Keratinocyte (primary cell): ENCODE data around the gene LSAMP. TPM values are rescaled to one million over a fixed set of nuclear protein-coding genes. Genes with fewer than 3 reads are reported as not detected.

ENCODE experiments used
- DNase-seq: peaks from one replicate; pipeline ENCODE4 v3.0.0-alpha.2; 2011; ENCODE audit warnings: low read depth, missing footprints, low spot score
- FAIRE-seq: peaks from 2 replicates; lab custom pipeline; 2011; peaks lifted over from hg19 to GRCh38; lab: Jason Lieb, UNC
- H2AFZ ChIP-seq: 2 replicates; pipeline ENCODE4 v1.6.0; 2012; ENCODE audit warnings: low read length, control low read depth, inconsistent platforms; ENCODE audit not compliant: control insufficient read depth
- H3K27ac ChIP-seq: 2 replicates; pipeline ENCODE4 v1.5.1; 2011; ENCODE audit warnings: low read length; ENCODE audit not compliant: control insufficient read depth, insufficient read depth
- H3K27me3 ChIP-seq: 3 replicates; pipeline ENCODE4 v1.6.0; 2011; ENCODE audit warnings: low read length; ENCODE audit not compliant: control insufficient read depth, insufficient read depth; ENCODE audit errors: extremely low read depth
- H3K36me3 ChIP-seq, 2 experiments: 2 replicates in 1 of 2; 3 replicates in 1 of 2; pipeline ENCODE4 v1.5.1; 2011; ENCODE audit warnings: low read length in 2 of 2, mild to moderate bottlenecking in 1 of 2; ENCODE audit not compliant: control insufficient read depth in 2 of 2, insufficient read depth in 2 of 2; ENCODE audit errors: extremely low read depth in 1 of 2
- H3K4me1 ChIP-seq: 3 replicates; pipeline ENCODE4 v1.5.1; 2011; ENCODE audit warnings: low read length; ENCODE audit not compliant: control insufficient read depth, insufficient read depth; ENCODE audit errors: extremely low read depth
- H3K4me2 ChIP-seq: 3 replicates; pipeline ENCODE4 v1.6.0; 2011; ENCODE audit warnings: low read depth, low read length; ENCODE audit not compliant: control insufficient read depth, insufficient read depth; ENCODE audit errors: extremely low read depth
- H3K4me3 ChIP-seq, 3 experiments: fragments of 200-600 bp in 1 of 3; sonication (generic) in 1 of 3; 2 replicates in 2 of 3; 3 replicates in 1 of 3; pipeline ENCODE4 v1.5.1; 2011 to 2016; ENCODE audit warnings: low read length in 3 of 3, mild to moderate bottlenecking in 3 of 3, control low read depth in 2 of 3, inconsistent platforms in 1 of 3, low read depth in 1 of 3, mixed read lengths in 1 of 3, mixed run types in 1 of 3, moderate library complexity in 1 of 3; ENCODE audit not compliant: control insufficient read depth in 2 of 3, insufficient read depth in 2 of 3; ENCODE audit errors: extremely low read depth in 1 of 3
- H3K79me2 ChIP-seq: 2 replicates; pipeline ENCODE4 v1.6.0; 2012; ENCODE audit warnings: low read length; ENCODE audit not compliant: control insufficient read depth, insufficient read depth
- H3K9ac ChIP-seq: 3 replicates; pipeline ENCODE4 v1.6.0; 2011; ENCODE audit warnings: low read length; ENCODE audit not compliant: control insufficient read depth, insufficient read depth; ENCODE audit errors: extremely low read depth
- H3K9me1 ChIP-seq: 3 replicates; pipeline ENCODE4 v1.6.0; 2011; ENCODE audit warnings: low read length; ENCODE audit not compliant: control insufficient read depth, insufficient read depth; ENCODE audit errors: extremely low read depth
- H3K9me3 ChIP-seq: 2 replicates; pipeline ENCODE4 v1.5.1; 2012; ENCODE audit warnings: low read depth, low read length; ENCODE audit not compliant: control insufficient read depth
- H4K20me1 ChIP-seq: 3 replicates; pipeline ENCODE4 v1.6.0; 2011; ENCODE audit warnings: low read length; ENCODE audit not compliant: control insufficient read depth, insufficient read depth; ENCODE audit errors: extremely low read depth
- EZH2 ChIP-seq: IDR thresholded peaks from one replicate; pipeline ENCODE4 v1.6.1; 2012; ENCODE audit warnings: inconsistent platforms, mild to moderate bottlenecking, low read length, moderate library complexity
- dilution Hi-C: fragments of 300-500 bp; cut with MboI; formaldehyde crosslinking; loops from one replicate; pipeline ENCODE4 v1.7.0; 2020; ENCODE audit warnings: low sequenced_read_pairs; ENCODE audit not compliant: extremely low pct_ligation_motif_present
- polyA plus RNA-seq, 5 experiments: library from polyadenylated mRNA; depleted of rRNA in 3 of 5; stranded (reverse) in 3 of 5; stranded (forward) in 1 of 5; unstranded in 1 of 5; fragments of >200 nt; gene quantifications; 1 replicate in 1 of 5; 2 replicates in 3 of 5; 3 replicates in 1 of 5; pipeline versions ENCODE4 v1.2.1 to v1.2.3, GENCODE V29; 2011 to 2012; ENCODE audit warnings: missing spikeins in 2 of 5, low read depth in 1 of 5, low replicate concordance in 1 of 5
- TF ChIP-seq, protein P1 (sequence below), 3 experiments: IDR thresholded peaks in 1 of 3; conservative IDR thresholded peaks in 1 of 3; optimal IDR thresholded peaks in 1 of 3; 2 replicates in 2 of 3; 3 replicates in 1 of 3; pipeline versions ENCODE3 to v1.5.1; 2011; ENCODE audit warnings: low read length in 3 of 3, mild to moderate bottlenecking in 3 of 3, moderate library complexity in 2 of 3, control low read depth in 1 of 3, inconsistent platforms in 1 of 3; ENCODE audit not compliant: insufficient read depth in 2 of 3; ENCODE audit errors: extremely low read depth in 1 of 3

The LSAMP gene
- polyA plus RNA-seq, 1 donor (not counting 4 experiments of a cell fraction or from before 2014, with no cell fraction given) = 0.12 TPM

- H3K27me3 ChIP-seq = no peaks in the 10 kb centered on the region
- no peaks in the 10 kb centered on the region for H3K9me3 ChIP-seq
- H3K27ac ChIP-seq = no peak overlapping the region
- H4K20me1 ChIP-seq = no peaks in the 10 kb centered on the region
- no peaks in the 10 kb centered on the region for H3K4me1 ChIP-seq
- DNase-seq = no peak
- H3K36me3 ChIP-seq = no peaks in the 10 kb centered on the region
- no peak overlapping the region for H3K9ac ChIP-seq
- H3K4me2 ChIP-seq = no peak overlapping the region
- dilution Hi-C loops = no loop called here
- no peaks in the 10 kb centered on the region for H3K79me2 ChIP-seq
- H2AFZ ChIP-seq = no peak overlapping the region
- no peaks in the 10 kb centered on the region for H3K9me1 ChIP-seq
- no peak overlapping the region for H3K4me3 ChIP-seq
- no peak for FAIRE-seq
- no peak for TF ChIP-seq EZH2
- TF ChIP-seq, protein P1, sequence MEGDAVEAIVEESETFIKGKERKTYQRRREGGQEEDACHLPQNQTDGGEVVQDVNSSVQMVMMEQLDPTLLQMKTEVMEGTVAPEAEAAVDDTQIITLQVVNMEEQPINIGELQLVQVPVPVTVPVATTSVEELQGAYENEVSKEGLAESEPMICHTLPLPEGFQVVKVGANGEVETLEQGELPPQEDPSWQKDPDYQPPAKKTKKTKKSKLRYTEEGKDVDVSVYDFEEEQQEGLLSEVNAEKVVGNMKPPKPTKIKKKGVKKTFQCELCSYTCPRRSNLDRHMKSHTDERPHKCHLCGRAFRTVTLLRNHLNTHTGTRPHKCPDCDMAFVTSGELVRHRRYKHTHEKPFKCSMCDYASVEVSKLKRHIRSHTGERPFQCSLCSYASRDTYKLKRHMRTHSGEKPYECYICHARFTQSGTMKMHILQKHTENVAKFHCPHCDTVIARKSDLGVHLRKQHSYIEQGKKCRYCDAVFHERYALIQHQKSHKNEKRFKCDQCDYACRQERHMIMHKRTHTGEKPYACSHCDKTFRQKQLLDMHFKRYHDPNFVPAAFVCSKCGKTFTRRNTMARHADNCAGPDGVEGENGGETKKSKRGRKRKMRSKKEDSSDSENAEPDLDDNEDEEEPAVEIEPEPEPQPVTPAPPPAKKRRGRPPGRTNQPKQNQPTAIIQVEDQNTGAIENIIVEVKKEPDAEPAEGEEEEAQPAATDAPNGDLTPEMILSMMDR (optimal IDR thresholded peaks at IDR 0.05 in 1 of 3, IDR thresholded peaks at IDR 0.05 in 1 of 3, conservative IDR thresholded peaks at IDR 0.05 in 1 of 3; ENCODE audit: extremely low read depth in 1 of 3, insufficient read depth in 2 of 3, low read length in 3 of 3) = no peak
Measured at GRCh38 chr3:116267116-116267515, 178.2 kb downstream of the LSAMP start.

DNA sequence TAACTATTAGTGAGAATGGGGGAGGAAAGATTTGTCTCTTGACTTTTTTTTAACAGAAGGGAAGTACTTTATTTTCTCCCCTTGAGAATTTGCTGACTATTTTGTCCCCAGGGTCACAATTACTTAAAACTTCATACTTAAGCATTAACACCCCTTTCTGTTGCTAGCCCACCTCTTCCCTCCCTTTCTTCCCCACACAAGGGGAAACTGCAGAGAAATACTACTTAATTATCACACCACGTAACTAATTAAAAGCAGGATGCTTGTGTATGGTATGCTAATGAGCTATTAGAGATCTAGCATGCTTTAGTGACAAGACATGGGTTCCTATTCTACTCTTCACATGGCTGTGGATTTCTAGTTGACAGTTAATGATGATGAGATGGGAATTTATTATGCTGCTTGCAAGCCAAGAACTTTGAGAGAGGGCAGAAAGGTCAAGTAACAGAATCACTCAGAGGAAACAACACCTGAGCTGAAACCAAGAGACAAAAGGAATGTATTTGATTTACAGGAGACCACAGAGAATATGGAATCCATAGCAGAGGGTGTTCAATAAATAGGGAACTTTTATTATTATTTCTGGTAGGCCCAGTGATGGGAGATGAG lies 179.2 kb downstream of the LSAMP start:
- Histone ChIP-seq H3K9ac (no peak overlapping the region), H3K79me2 (no peaks in the 10 kb centered on the region), H3K27me3 (no peaks in the 10 kb centered on the region), H2AFZ (no peak overlapping the region), H3K9me1 (no peaks in the 10 kb centered on the region), H3K4me2 (no peak overlapping the region), H4K20me1 (no peaks in the 10 kb centered on the region), H3K4me1 (no peaks in the 10 kb centered on the region), H3K36me3 (no peaks in the 10 kb centered on the region), H3K9me3 (no peaks in the 10 kb centered on the region), H3K4me3 (no peak overlapping the region), H3K27ac (no peak overlapping the region)
- no peak for FAIRE-seq
- TF ChIP-seq, protein P1 (optimal IDR thresholded peaks at IDR 0.05 in 1 of 3, IDR thresholded peaks at IDR 0.05 in 1 of 3, conservative IDR thresholded peaks at IDR 0.05 in 1 of 3; ENCODE audit: extremely low read depth in 1 of 3, insufficient read depth in 2 of 3, low read length in 3 of 3) = no peak
- TF ChIP-seq EZH2 = no peak
- DNase-seq = no peak
- dilution Hi-C loops = no loop called here
